ENCODE data around the gene ARL2.
"Not testable (repeated sequence)": the region's sequence is repeated elsewhere in the genome, so short reads cannot be mapped to it uniquely, and the experiment has no call there.

ARL2 gene

GRCh38 chr11:65003282-65003681, 10.7 kb upstream of the ARL2 start:
- H3K4me2 ChIP-seq = no peak overlapping the region
- H4K20me1 ChIP-seq = no peaks in the 10 kb centered on the region
- TF ChIP-seq Cebpa-rat (IDR thresholded peaks at IDR 0.05) = no peak
- no peak overlapping the region for H3K4me3 ChIP-seq
- H3K36me3 ChIP-seq = no peaks in the 10 kb centered on the region
- H3K9ac ChIP-seq = no peak overlapping the region
- no peaks in the 10 kb centered on the region for H3K27me3 ChIP-seq
- H3K4me1 ChIP-seq = peaks cover 7% of the 10 kb centered on the region
- H3K27ac ChIP-seq = no peak overlapping the region
- no peaks in the 10 kb centered on the region for H3K9me3 ChIP-seq

DNA sequence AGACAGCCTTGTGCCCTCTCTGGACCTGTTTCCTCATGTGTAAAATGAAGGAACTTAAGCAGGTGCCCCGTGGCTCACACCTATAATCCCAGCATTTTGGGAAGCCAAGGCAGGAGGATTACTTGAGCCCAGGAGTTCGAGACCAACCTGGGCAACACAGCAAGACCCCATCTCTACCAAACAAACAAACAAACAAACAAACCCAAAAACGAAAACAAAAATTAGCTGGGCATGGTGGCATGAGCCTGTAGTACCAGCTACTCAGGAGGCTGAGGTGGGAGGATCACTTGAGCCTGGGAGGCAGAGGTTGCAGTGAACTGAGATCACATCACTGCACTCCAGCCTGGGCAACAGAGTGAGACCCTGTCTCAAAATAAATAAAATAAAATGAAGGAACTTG, 10.0 kb upstream of the ARL2 start:
- not testable (repeated sequence) for H3K36me3 ChIP-seq, H3K4me2 ChIP-seq, H3K27ac ChIP-seq, H3K9me3 ChIP-seq, H4K20me1 ChIP-seq, H3K4me3 ChIP-seq, H3K9ac ChIP-seq, H3K27me3 ChIP-seq, H3K4me1 ChIP-seq

- Histone ChIP-seq H3K27me3 (no peaks in the 10 kb centered on the region), H3K4me2 (no peak overlapping the region), H3K9ac (no peak overlapping the region), H4K20me1 (no peaks in the 10 kb centered on the region), H3K4me1 (peaks cover 3% of the 10 kb centered on the region), H3K27ac (no peak overlapping the region), H3K36me3 (no peaks in the 10 kb centered on the region), H3K4me3 (no peak overlapping the region), H3K9me3 (no peaks in the 10 kb centered on the region)
- no peak for TF ChIP-seq Cebpa-rat (IDR thresholded peaks at IDR 0.05)
Observed at GRCh38 chr11:65008016-65008415, 5.9 kb upstream of the ARL2 start.

- no peak overlapping the region for H3K27ac ChIP-seq
- H3K4me2 ChIP-seq = no peak overlapping the region
- no peak for TF ChIP-seq Cebpa-rat (IDR thresholded peaks at IDR 0.05)
- H3K4me3 ChIP-seq = no peak overlapping the region
- H3K9ac ChIP-seq = no peak overlapping the region
- H3K9me3 ChIP-seq = no peaks in the 10 kb centered on the region
- no peaks in the 10 kb centered on the region for H3K36me3 ChIP-seq
- peaks cover 7% of the 10 kb centered on the region for H3K4me1 ChIP-seq
- no peaks in the 10 kb centered on the region for H4K20me1 ChIP-seq
- H3K27me3 ChIP-seq = no peaks in the 10 kb centered on the region
Observed at GRCh38 chr11:65008873-65009272, 5.1 kb upstream of the ARL2 start.

DNA sequence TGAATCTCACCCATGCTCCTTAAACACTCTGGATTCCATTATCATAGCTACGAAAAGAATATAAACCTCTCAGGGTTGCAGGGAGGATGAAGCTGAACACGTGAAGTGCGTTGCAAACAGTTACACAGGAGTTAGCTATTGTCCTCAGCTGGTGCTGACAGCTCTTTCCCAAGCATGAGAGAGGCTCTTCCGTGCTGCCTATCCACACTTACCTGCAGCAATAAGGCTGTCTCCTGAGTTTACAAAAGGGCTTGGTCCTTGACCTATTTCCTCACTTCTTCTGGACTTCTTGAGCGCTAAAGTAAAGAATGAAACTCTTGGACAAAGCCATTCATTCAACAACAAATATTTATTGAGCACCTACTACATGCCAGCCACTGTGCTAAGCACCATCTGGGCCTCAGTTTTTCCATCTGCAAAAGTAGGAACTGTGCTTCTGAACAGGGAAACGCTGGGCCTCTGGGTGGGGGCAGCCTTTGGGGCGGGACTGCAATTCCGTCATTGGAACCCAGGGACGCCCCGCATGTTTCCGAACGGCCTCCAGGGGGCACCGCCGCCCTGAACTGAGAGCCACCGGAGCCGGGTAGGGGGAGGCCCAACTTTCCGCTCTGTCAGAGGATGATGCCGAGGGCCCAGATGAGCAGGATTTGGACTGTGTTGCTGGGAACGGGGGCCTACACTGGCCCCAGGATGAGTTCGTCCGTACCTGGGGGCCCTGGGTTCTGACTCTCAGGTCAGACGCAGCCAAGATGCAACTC, 651 bp upstream of the ARL2 start:
- Histone ChIP-seq H3K9me3 (no peaks in the 10 kb centered on the region), H3K9ac (peak overlapping the region; percentile 86), H3K4me3 (peak overlapping the region; percentile 77), H3K4me2 (peak overlapping the region; percentile 92), H3K27ac (peak overlapping the region; percentile 94), H3K4me1 (peaks cover 40% of the 10 kb centered on the region), H3K27me3 (no peaks in the 10 kb centered on the region), H4K20me1 (no peaks in the 10 kb centered on the region; the same call in 1 of the 2 replicates), H3K36me3 (peaks cover 11% of the 10 kb centered on the region)
- no peak for TF ChIP-seq Cebpa-rat (IDR thresholded peaks at IDR 0.05)

DNA sequence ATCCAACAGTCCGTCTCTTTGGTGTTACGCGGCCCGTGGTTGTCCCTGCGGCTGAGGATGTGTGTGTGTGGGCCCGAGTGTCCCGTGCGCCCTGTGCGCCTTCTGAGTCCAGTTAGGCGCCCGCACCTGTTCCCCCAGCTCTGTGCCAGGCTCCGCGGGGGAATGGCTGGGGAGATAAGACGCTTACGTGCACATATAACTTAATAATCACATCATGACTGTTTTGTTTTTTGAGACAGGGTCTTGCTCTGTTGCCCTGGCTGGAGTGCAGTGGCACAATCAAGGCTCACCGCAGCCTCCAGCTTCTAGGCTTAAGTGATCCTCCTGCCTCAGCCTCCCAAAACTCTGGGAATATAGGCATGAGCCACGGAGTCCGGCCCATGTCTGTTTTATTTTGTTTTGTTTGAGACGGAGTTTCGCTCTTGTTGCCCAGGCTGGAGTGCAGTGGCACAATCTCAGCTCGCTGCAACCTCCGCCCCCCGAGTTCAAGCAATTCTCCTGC, 817 bp downstream of the ARL2 start:
- Histone ChIP-seq H4K20me1 (no peaks in the 10 kb centered on the region; the same call in 1 of the 2 replicates), H3K4me3 (peak overlapping the region; percentile 77), H3K36me3 (peaks cover 26% of the 10 kb centered on the region), H3K4me2 (peak overlapping the region; percentile 92), H3K27ac (peak overlapping the region; percentile 94), H3K9ac (peak overlapping the region; percentile 86), H3K27me3 (no peaks in the 10 kb centered on the region), H3K9me3 (no peaks in the 10 kb centered on the region), H3K4me1 (peaks cover 40% of the 10 kb centered on the region)
- no peak for TF ChIP-seq Cebpa-rat (IDR thresholded peaks at IDR 0.05)

DNA sequence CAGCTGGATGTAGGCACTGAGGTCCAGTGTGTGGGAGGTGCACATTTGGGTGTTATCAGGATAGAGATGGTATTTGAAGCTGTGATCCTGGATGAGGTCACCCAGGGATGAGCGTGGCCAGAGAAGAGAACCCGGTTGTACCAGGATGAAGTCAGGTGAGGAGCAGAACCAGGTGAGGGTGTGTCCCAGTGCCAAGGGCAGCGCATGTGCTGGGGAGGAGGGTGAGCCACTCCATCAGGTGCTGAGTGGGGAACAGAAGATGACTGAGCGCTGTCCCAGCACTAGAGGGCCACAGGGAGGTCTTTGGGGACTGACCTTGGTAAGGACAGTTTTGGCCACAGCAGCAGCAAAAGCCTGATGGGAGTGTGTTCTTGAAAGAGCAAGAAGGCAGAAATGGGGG, 2.7 kb downstream of the ARL2 start:
- peaks cover 45% of the 10 kb centered on the region for H3K36me3 ChIP-seq
- H3K9me3 ChIP-seq = no peaks in the 10 kb centered on the region
- H4K20me1 ChIP-seq = no peaks in the 10 kb centered on the region; the same call in 1 of the 2 replicates
- H3K27ac ChIP-seq = no peak overlapping the region
- H3K27me3 ChIP-seq = no peaks in the 10 kb centered on the region
- H3K9ac ChIP-seq = 0 out of 2 replicates have a peak overlapping the region, but pooled peaks have one; percentile 28
- TF ChIP-seq Cebpa-rat (IDR thresholded peaks at IDR 0.05) = no peak
- no peak overlapping the region for H3K4me3 ChIP-seq
- H3K4me1 ChIP-seq = peaks cover 40% of the 10 kb centered on the region
- peak overlapping the region; percentile 92 for H3K4me2 ChIP-seq

- Histone ChIP-seq H3K4me2 (no peak overlapping the region), H3K4me1 (peaks cover 37% of the 10 kb centered on the region), H3K9me3 (no peaks in the 10 kb centered on the region), H3K36me3 (peaks cover 53% of the 10 kb centered on the region), H3K4me3 (no peak overlapping the region), H4K20me1 (no peaks in the 10 kb centered on the region; the same call in 1 of the 2 replicates), H3K9ac (no peak overlapping the region), H3K27me3 (no peaks in the 10 kb centered on the region), H3K27ac (no peak overlapping the region)
- no peak for TF ChIP-seq Cebpa-rat (IDR thresholded peaks at IDR 0.05)
Observed at GRCh38 chr11:65017937-65018336, 4.0 kb downstream of the ARL2 start.

DNA sequence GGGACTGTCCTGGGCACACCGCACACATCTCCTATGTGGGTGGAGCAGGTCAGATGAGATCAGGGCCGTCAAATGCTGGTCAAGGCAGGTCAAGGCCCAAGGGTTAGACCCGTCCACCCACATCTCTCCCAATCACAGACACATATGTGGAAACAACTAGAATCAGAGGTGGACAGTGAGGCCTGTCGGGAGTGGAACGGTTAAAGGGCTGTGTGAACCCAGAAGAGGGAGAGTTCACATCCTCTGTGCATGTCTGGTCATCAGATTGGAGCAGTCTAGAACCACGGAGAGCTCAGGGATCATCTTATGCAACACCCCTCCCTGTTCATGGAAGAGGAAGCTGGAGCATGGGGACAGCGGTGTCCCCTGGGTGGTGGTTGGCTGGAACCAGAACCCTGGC, 5.9 kb downstream of the ARL2 start:
- Histone ChIP-seq H3K36me3 (peaks cover 53% of the 10 kb centered on the region), H3K4me1 (peaks cover 30% of the 10 kb centered on the region), H3K9me3 (no peaks in the 10 kb centered on the region), H3K4me3 (no peak overlapping the region), H3K4me2 (no peak overlapping the region), H3K9ac (no peak overlapping the region), H3K27ac (no peak overlapping the region), H4K20me1 (no peaks in the 10 kb centered on the region; the same call in 1 of the 2 replicates), H3K27me3 (no peaks in the 10 kb centered on the region)
- TF ChIP-seq Cebpa-rat (IDR thresholded peaks at IDR 0.05) = no peak

DNA sequence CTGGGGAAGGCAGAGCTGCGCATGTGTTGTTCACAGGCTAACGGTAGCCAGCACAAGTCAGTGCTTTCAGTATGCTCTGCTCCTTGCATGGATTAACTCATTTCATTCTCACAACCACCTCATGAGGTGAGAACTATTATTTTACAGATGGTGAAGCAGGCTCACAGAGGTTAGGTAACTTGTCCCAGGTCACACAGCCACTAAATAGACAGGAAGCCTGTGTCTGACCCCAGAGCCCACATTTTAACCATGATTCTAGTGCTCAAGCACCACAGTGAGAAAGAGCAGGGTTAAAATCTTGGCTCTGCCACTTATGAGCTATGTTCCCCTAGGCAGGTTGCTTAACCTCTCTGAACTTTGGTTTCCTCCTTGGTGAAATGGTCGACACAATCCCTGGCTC, 7.0 kb downstream of the ARL2 start:
- TF ChIP-seq Cebpa-rat (IDR thresholded peaks at IDR 0.05) = no peak
- Histone ChIP-seq H3K4me3 (no peak overlapping the region), H3K4me2 (no peak overlapping the region), H3K9ac (no peak overlapping the region), H3K9me3 (no peaks in the 10 kb centered on the region), H3K27me3 (no peaks in the 10 kb centered on the region), H3K27ac (no peak overlapping the region), H4K20me1 (no peaks in the 10 kb centered on the region; the same call in 1 of the 2 replicates), H3K4me1 (peaks cover 18% of the 10 kb centered on the region), H3K36me3 (peaks cover 53% of the 10 kb centered on the region)
